NCI-H82 treated with DMSO at 0.1 percent for 48 hours (cell line): ENCODE measurements around the gene NDEL1.

Experiments used
- DNase-seq: peaks from one replicate; lab custom pipeline; 2025; ENCODE audit not compliant: unreplicated experiment; lab: John Stamatoyannopoulos, UW

The NDEL1 gene

GRCh38 chr17:8453326-8453725 lies 17.6 kb downstream of the NDEL1 start:
- no peak for DNase-seq

- no peak for DNase-seq
Measured at GRCh38 chr17:8455665-8456209, 20.1 kb downstream of the NDEL1 start.

GRCh38 chr17:8458128-8458527 lies 22.4 kb downstream of the NDEL1 start:
- DNase-seq = no peak

GRCh38 chr17:8459107-8459506 lies 23.4 kb downstream of the NDEL1 start:
- no peak for DNase-seq

- no peak for DNase-seq
Measured at GRCh38 chr17:8459831-8460230, 24.1 kb downstream of the NDEL1 start.

- no peak for DNase-seq
Measured at GRCh38 chr17:8462564-8462963, 26.9 kb downstream of the NDEL1 start.

GRCh38 chr17:8463099-8463498 lies 27.4 kb downstream of the NDEL1 start:
- no peak for DNase-seq

GRCh38 chr17:8464941-8465340 lies 29.3 kb downstream of the NDEL1 start:
- no peak for DNase-seq

- DNase-seq = no peak
Measured at GRCh38 chr17:8465356-8465755, 29.7 kb downstream of the NDEL1 start.

GRCh38 chr17:8465759-8466158 lies 30.1 kb downstream of the NDEL1 start:
- DNase-seq = no peak

- no peak for DNase-seq
Measured at GRCh38 chr17:8466456-8466855, 30.8 kb downstream of the NDEL1 start.

GRCh38 chr17:8466873-8467272 lies 31.2 kb downstream of the NDEL1 start:
- DNase-seq = no peak

GRCh38 chr17:8467527-8467926 lies 31.8 kb downstream of the NDEL1 start:
- no peak for DNase-seq

GRCh38 chr17:8468127-8468526 lies 32.4 kb downstream of the NDEL1 start:
- no peak for DNase-seq

GRCh38 chr17:8468980-8469379 lies 33.3 kb downstream of the NDEL1 start:
- DNase-seq = no peak

- DNase-seq = no peak
Measured at GRCh38 chr17:8469964-8470363, 34.3 kb downstream of the NDEL1 start.

- DNase-seq = no peak
Measured at GRCh38 chr17:8470447-8471047, 34.9 kb downstream of the NDEL1 start.

GRCh38 chr17:8472663-8473062 lies 37.0 kb downstream of the NDEL1 start:
- no peak for DNase-seq

- DNase-seq = no peak
Measured at GRCh38 chr17:8473451-8474192, 37.9 kb downstream of the NDEL1 start.

- DNase-seq = no peak
Measured at GRCh38 chr17:8474826-8475225, 39.1 kb downstream of the NDEL1 start.

- DNase-seq = no peak
Measured at GRCh38 chr17:8475227-8475626, 39.5 kb downstream of the NDEL1 start.

- no peak for DNase-seq
Measured at GRCh38 chr17:8475781-8476180, 40.1 kb downstream of the NDEL1 start.

- DNase-seq = no peak
Measured at GRCh38 chr17:8476741-8477140, 41.1 kb downstream of the NDEL1 start.
